Measurements from ENCODE around the gene SLC16A3.

GRCh38 chr17:82287013-82287867, 58.4 kb downstream of the SLC16A3 start:
- TF ChIP-seq CTCF (IDR thresholded peaks at IDR 0.05) (no peak), POLR2A (IDR thresholded peaks at IDR 0.05) (no peak)
